GM12873 (cell line): ENCODE measurements around the gene ENAM.
A peak's percentile ranks its signal among the peaks of the same experiment; 100 is the strongest.

Source experiments
- TF ChIP-seq, protein P1 (sequence below): IDR thresholded peaks from 2 replicates; pipeline ENCODE4 v1.5.1; 2012; ENCODE audit warnings: low read depth, mild to moderate bottlenecking, moderate library complexity, low read length, control low read depth; ENCODE audit not compliant: insufficient read depth; ENCODE audit errors: missing control alignments

ENAM gene

DNA sequence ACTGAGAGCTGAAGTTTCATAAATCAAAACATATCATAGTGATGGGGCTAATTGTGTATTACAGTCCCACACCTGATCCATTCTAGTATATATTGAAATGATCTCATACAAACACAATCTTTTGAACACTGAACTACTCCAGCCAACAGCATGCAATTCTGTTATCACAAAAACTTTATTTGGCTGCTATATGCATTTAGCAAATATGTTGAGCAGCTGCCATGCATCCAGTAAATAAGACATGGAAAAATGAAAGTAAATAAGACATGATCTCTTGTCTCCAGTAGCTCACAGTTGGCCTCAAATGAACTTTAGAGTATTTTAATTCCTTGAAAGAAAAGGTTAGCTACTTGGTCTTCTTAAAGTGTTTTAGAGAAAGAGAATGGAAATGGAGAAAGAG, 34.3 kb upstream of the ENAM start:
- TF ChIP-seq, protein P1, sequence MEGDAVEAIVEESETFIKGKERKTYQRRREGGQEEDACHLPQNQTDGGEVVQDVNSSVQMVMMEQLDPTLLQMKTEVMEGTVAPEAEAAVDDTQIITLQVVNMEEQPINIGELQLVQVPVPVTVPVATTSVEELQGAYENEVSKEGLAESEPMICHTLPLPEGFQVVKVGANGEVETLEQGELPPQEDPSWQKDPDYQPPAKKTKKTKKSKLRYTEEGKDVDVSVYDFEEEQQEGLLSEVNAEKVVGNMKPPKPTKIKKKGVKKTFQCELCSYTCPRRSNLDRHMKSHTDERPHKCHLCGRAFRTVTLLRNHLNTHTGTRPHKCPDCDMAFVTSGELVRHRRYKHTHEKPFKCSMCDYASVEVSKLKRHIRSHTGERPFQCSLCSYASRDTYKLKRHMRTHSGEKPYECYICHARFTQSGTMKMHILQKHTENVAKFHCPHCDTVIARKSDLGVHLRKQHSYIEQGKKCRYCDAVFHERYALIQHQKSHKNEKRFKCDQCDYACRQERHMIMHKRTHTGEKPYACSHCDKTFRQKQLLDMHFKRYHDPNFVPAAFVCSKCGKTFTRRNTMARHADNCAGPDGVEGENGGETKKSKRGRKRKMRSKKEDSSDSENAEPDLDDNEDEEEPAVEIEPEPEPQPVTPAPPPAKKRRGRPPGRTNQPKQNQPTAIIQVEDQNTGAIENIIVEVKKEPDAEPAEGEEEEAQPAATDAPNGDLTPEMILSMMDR, result no peak

- TF ChIP-seq, protein P1, result no peak
Observed at GRCh38 chr4:70600305-70600704, 28.2 kb upstream of the ENAM start.

DNA sequence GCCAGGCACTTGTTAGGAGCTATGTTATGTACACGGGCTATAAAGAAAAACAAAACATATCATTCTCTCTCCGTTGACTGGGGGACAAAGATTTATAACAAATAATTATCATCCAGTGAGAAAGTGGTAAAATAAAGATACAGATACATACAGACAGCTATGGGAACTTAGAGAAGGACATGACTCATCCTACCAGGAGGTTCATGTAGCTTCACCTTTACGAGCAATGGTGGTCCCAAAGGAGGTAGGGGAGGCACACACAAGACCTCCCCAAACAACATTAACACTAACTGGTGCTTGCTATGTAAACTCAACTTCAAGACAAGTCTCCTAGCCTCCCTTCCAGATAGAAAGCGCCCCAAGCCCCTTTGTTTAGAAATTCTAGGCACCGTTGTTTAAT, 27.6 kb upstream of the ENAM start:
- TF ChIP-seq, protein P1, result no peak

- TF ChIP-seq, protein P1, result peak; percentile 91
Observed at GRCh38 chr4:70601422-70602039, 27.0 kb upstream of the ENAM start.

GRCh38 chr4:70603856-70604255, 24.7 kb upstream of the ENAM start:
- TF ChIP-seq, protein P1, result no peak

DNA sequence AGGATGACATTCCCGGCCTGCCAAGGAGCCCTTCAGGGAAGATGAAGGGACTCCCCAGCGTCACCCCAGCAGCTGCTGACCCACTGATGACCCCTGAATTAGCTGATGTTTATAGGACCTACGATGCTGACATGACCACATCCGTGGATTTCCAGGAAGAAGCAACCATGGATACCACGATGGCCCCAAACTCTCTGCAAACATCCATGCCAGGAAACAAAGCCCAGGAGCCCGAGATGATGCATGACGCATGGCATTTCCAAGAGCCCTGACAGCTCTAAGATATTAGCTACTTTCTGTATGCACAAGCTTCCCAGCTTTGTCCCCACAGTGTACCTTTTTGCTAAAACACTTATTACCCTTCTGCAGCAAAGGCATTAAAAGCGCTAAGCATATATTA, 22.1 kb upstream of the ENAM start:
- TF ChIP-seq, protein P1, result no peak

GRCh38 chr4:70607334-70607853, 21.1 kb upstream of the ENAM start:
- TF ChIP-seq, protein P1, result no peak
